ENCODE results near the gene CENPE.

Gene CENPE

DNA sequence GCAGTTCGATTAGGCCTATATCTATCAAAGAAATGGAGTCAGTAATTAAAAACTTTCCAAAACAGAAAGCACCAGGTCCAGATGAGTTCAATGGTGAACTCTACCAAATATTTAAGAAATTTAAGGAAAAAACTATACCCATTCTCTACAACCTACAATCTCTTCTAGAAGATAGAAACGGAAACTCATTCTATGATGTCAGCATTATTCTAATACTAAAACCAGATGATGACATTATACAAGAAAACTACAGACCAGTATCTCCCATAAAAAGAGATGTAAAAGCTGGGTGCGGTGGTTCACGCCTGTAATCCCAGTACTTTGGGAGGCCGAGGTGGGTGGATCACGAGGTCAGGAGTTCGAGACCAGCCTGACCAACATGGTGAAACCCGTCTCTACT is 69.0 kb downstream of the CENPE start:
- H3K4me3 ChIP-seq (ENCODE audit: low read depth, low read length): no peak overlapping the region
- TF ChIP-seq, protein P1, sequence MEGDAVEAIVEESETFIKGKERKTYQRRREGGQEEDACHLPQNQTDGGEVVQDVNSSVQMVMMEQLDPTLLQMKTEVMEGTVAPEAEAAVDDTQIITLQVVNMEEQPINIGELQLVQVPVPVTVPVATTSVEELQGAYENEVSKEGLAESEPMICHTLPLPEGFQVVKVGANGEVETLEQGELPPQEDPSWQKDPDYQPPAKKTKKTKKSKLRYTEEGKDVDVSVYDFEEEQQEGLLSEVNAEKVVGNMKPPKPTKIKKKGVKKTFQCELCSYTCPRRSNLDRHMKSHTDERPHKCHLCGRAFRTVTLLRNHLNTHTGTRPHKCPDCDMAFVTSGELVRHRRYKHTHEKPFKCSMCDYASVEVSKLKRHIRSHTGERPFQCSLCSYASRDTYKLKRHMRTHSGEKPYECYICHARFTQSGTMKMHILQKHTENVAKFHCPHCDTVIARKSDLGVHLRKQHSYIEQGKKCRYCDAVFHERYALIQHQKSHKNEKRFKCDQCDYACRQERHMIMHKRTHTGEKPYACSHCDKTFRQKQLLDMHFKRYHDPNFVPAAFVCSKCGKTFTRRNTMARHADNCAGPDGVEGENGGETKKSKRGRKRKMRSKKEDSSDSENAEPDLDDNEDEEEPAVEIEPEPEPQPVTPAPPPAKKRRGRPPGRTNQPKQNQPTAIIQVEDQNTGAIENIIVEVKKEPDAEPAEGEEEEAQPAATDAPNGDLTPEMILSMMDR (IDR thresholded peaks at IDR 0.05; ENCODE audit: insufficient read depth, low read depth, low read length, missing control alignments): no peak
- DNase-seq (ENCODE audit: low read depth): no peak

DNA sequence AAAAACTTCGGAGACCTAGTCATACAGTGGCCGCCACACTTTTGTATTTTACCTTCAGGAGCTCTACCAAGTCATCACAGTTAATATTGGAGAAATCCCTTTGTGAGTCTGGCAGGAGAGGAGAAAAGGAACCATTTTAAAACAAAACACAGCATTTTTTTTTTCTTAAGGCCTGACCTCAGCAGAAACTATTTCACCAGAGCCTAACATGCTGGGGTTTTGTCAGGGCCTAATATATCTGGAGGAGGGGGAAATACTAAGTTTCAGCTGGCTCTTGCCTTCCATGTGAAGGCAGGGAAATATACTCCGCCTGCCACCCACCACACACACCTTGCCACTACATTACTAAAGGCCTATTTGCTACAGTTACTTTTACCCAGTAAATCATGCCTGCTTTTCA is 72.0 kb downstream of the CENPE start:
- H3K4me3 ChIP-seq (ENCODE audit: low read depth, low read length): no peak overlapping the region
- TF ChIP-seq, protein P1 (IDR thresholded peaks at IDR 0.05; ENCODE audit: insufficient read depth, low read depth, low read length, missing control alignments): no peak
- no peak for DNase-seq (ENCODE audit: low read depth)

DNA sequence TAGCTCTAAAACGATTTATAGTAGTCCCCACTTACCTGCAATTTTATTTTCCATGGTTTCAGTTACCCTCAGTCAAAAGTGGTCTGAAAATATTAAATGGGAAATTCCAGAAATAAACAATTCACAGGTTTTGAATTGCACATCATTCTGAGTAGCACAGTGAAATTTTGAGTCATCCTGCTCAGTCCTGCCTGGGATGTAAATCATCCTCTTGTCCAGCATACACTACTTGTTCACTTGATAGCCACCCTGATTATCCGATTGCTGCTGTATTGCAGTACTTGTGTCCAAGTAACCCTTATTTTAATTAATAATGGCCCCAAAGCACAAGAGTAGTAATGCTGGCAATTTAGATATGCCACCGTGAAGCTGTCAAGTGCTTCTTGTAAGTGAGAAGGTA is 75.0 kb downstream of the CENPE start:
- no peak for DNase-seq (ENCODE audit: low read depth)
- no peak overlapping the region for H3K4me3 ChIP-seq (ENCODE audit: low read depth, low read length)
- TF ChIP-seq, protein P1 (IDR thresholded peaks at IDR 0.05; ENCODE audit: insufficient read depth, low read depth, low read length, missing control alignments): no peak

DNA sequence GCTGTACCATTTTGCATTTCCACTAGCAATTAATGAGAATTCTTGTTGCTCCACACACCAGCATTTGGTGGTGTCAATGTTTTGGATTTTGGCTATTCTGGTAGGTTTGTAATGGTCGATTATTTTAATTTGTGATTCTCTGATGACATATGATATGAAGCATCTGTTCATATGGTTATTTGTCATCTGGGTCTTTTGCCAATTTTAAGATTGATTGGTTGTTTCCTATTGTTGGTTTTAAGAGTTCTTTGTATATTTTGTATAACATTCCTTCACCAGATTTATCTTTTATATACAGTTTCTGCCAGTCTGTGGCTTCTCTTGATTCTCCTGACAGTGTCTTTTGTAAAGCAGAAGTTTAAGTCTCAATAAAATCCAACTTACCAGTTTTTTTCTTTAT is 80.0 kb downstream of the CENPE start:
- no peak overlapping the region for H3K4me3 ChIP-seq (ENCODE audit: low read depth, low read length)
- TF ChIP-seq, protein P1 (IDR thresholded peaks at IDR 0.05; ENCODE audit: insufficient read depth, low read depth, low read length, missing control alignments): no peak
- no peak for DNase-seq (ENCODE audit: low read depth)

DNA sequence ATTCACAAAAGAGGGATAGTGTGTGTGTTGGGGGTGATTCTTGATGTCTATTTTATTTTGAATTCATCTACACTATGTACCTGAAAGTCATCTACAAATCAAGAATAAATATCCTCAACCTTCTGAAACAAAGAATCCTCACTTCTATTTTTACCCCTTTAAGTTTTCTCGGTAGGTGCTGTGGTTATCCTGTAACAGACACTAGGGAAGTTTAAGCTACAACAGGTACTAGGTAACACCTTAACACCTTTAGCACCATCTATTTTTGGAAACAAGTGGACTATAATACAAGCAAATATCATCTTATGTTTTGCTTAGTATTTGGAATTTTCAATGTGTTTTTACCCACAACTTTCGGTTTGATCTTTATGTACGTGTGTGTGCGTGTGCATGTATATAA is 86.5 kb downstream of the CENPE start:
- TF ChIP-seq, protein P1 (IDR thresholded peaks at IDR 0.05; ENCODE audit: insufficient read depth, low read depth, low read length, missing control alignments): no peak
- DNase-seq (ENCODE audit: low read depth): no peak
- no peak overlapping the region for H3K4me3 ChIP-seq (ENCODE audit: low read depth, low read length)

DNA sequence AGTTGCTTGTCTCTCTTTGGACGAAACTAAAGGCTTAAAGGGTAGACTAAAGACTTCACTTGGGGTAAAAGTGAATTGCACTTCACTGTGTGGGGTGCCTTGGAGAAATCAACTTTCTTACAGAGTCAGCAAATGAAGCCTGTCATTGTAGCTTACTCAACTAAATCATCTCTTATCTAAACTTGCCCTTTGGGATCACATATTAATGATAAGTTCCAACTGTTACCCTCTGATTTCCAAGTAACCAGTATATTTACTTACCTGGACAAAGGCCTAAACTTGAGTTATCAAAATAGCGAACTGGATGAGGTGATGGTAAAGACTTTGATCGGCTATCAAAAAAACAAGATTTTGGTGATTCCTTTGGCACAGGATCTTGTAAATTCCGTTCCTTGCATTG is 89.6 kb downstream of the CENPE start:
- TF ChIP-seq, protein P1 (IDR thresholded peaks at IDR 0.05; ENCODE audit: insufficient read depth, low read depth, low read length, missing control alignments): no peak
- H3K4me3 ChIP-seq (ENCODE audit: low read depth, low read length): no peak overlapping the region
- no peak for DNase-seq (ENCODE audit: low read depth)

DNA sequence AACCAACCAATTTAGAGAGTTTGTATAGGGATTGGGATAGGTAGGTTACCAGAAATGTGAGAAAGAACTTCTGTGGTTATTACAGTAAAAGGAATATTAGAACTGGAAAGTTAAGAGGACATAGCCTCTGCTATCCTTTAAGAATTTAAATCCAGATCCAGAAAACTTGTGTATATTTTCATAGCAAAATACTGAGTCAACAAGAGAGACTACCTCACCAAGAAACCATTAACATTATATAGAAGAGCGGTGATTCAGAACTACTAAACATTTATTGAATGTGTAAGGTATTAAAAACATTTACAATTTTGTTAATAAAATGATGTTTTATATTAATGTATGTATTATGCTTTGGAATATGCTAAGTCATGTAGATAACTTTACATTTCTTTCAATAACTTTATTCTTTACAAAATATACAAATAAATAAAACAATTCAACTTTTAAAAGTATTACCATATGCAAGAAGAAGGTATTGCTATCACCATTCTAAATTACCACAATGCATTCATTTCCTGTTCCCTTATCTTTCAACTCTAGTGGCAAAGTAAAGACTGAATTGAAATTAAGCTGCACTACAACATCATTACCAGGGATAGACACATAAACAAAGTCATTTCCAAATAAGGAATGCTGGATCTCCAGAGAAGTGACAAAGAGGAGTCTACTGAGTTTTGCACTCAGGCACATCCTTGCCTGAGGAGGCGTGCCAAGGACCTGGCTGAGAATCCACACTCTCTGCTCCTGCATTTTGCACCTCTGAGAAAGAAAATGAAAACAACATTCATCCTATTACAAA is 92.4 kb downstream of the CENPE start:
- no peak overlapping the region for H3K4me3 ChIP-seq (ENCODE audit: low read depth, low read length)
- no peak for DNase-seq (ENCODE audit: low read depth)

More for the DNA sequence above, 92.4 kb downstream of the CENPE start:
- TF ChIP-seq, protein P1 (IDR thresholded peaks at IDR 0.05; ENCODE audit: insufficient read depth, low read depth, low read length, missing control alignments): no peak

All from GM12865 (cell line).